ENCODE data around the gene TOX3.

Gene TOX3

DNA sequence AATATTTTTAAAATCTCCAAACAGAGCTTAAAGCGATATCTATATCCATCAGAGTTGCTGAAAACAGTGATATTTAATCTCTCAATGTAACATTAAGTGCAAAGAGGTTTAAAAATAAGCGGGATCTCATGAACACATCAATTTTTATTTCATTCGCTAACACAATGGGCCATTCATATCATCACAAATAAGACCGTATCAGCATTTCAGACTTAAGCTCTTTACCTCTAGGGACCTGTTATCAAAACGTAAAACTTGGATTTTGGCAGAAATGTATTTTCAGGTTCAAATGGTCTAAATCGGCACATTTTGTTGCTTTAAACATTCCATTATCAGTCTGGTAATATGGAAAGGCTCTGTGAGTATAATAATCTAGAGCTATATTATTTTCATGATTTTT is 77.9 kb downstream of the TOX3 start:
- no peak overlapping the region for H3K4me3 ChIP-seq
- TF ChIP-seq, protein P1, sequence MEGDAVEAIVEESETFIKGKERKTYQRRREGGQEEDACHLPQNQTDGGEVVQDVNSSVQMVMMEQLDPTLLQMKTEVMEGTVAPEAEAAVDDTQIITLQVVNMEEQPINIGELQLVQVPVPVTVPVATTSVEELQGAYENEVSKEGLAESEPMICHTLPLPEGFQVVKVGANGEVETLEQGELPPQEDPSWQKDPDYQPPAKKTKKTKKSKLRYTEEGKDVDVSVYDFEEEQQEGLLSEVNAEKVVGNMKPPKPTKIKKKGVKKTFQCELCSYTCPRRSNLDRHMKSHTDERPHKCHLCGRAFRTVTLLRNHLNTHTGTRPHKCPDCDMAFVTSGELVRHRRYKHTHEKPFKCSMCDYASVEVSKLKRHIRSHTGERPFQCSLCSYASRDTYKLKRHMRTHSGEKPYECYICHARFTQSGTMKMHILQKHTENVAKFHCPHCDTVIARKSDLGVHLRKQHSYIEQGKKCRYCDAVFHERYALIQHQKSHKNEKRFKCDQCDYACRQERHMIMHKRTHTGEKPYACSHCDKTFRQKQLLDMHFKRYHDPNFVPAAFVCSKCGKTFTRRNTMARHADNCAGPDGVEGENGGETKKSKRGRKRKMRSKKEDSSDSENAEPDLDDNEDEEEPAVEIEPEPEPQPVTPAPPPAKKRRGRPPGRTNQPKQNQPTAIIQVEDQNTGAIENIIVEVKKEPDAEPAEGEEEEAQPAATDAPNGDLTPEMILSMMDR (IDR thresholded peaks at IDR 0.05): no peak
- H3K27ac ChIP-seq: no peak overlapping the region
- DNase-seq (ENCODE audit: low spot score): no peak

DNA sequence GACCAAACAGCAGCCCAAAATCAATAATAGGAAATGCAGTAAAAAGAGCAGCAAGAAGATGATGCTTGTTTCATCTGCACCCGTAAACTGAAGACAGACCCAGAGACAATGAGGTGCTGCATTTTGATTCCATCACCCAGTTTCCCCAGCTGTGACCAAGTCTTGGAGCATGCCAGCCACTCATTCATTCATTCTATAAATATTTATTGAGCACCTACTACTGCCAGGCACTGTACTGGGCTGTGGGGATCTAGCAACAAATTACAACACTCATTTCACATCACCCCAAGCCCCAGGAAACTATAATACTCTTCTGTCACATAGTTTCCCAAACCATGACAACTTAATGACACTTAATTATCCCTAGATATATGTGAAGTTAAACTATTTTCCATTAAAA is 79.2 kb downstream of the TOX3 start:
- Histone ChIP-seq H3K27ac (no peak overlapping the region), H3K4me3 (no peak overlapping the region)
- TF ChIP-seq, protein P1 (IDR thresholded peaks at IDR 0.05): no peak
- DNase-seq (ENCODE audit: low spot score): no peak

DNA sequence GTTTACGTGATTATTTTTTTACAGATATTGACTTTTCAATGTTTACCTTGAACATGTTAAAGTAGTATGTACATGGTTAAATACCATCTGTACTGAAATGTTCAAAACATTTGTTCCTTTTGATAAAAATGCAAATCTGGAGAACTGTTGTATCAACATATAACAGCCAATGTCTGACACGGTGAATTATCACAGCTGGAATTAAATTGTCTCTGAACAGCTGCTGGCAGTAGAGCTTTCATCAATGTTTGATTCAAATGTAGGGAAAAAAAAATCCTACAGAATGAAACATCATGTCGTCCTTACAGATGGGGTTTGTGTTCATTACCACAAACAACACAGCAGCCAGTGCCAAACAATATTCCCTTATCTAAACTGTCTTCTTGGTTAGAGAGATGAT is 79.9 kb downstream of the TOX3 start:
- Histone ChIP-seq H3K27ac (no peak overlapping the region), H3K4me3 (no peak overlapping the region)
- TF ChIP-seq, protein P1 (IDR thresholded peaks at IDR 0.05): no peak
- DNase-seq (ENCODE audit: low spot score): no peak

DNA sequence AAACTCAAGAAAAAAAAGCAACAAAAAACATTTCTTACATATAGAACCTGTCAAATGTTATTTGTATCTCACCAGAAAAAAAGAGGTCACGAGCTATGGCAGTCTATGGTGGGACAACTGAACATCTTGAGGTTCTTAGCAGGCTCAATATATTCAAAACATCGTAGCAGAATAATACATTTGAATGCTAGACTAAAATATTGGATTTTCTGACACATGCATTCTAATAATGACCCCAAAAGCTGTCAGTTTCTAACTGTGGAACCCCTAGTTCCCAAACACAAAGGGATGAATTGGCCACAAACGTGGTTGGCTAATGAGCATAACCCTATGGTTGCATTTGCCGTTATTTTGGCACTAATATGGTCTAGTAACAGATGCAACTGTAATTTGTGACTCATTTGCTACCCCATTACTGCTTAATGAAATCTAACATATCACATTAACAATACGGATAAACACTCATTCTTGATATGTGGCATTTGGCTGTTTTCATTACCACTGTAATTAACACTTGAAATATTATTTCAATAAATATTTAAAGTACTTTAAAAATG is 81.2 kb downstream of the TOX3 start:
- Histone ChIP-seq H3K4me3 (no peak overlapping the region), H3K27ac (no peak overlapping the region)
- TF ChIP-seq, protein P1 (IDR thresholded peaks at IDR 0.05): no peak
- no peak for DNase-seq (ENCODE audit: low spot score)

GRCh38 chr16:52463904-52464303 is 83.0 kb downstream of the TOX3 start:
- TF ChIP-seq, protein P1 (IDR thresholded peaks at IDR 0.05): no peak

GRCh38 chr16:52462816-52463215 is 84.1 kb downstream of the TOX3 start:
- TF ChIP-seq, protein P1 (IDR thresholded peaks at IDR 0.05): no peak
- Histone ChIP-seq H3K4me3 (no peak overlapping the region), H3K27ac (no peak overlapping the region)
- DNase-seq (ENCODE audit: low spot score): no peak

More at GRCh38 chr16:52463904-52464303, 83.0 kb downstream of the TOX3 start:
- no peak overlapping the region for H3K27ac ChIP-seq
- H3K4me3 ChIP-seq: no peak overlapping the region
- DNase-seq (ENCODE audit: low spot score): no peak

DNA sequence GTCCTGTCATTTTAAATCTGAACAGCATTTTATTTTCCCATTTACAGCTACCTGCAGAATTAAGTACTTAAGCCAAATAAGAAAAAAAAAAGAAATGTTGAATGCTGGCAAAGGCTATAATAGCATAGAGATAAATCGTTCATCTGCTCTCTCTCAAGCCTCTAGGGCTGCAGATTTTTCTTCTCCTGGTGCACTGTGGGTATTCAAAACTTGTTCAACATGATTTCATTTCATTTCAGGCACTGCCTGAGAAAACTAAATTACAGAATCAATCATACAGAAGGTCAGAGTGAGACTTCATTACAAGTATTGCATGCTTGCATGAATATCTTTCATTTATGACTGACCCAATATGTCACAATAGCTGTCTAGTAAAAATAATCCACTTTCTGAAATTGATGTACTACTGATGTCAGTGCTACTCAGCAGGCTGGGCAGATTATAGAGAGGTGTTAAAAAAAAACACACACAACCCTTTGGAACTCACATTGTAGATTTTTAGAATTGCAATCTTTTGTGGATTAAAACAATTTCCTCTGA is 86.2 kb downstream of the TOX3 start:
- Histone ChIP-seq H3K27ac (no peak overlapping the region), H3K4me3 (no peak overlapping the region)
- TF ChIP-seq, protein P1 (IDR thresholded peaks at IDR 0.05): no peak
- DNase-seq (ENCODE audit: low spot score): no peak

Measured in coronary artery (tissue), 2 donors.